PFSK-1 (cell line): Measurements from ENCODE around the gene IGLL5.

Source experiments
- FOXP2 ChIP-seq: optimal IDR thresholded peaks from 2 replicates; pipeline ENCODE3; 2011; ENCODE audit warnings: borderline replicate concordance, control low read depth, inconsistent platforms; ENCODE audit not compliant: insufficient read depth; ENCODE audit errors: extremely low read length, extremely low read depth
- POLR2AphosphoS5 ChIP-seq: IDR thresholded peaks from 2 replicates; pipeline ENCODE4 v1.6.1; 2012; ENCODE audit warnings: low read depth, mild to moderate bottlenecking, control low read depth, low read length, moderate library complexity
- SIN3A ChIP-seq: IDR thresholded peaks from 2 replicates; pipeline ENCODE4 v1.6.1; 2012; ENCODE audit warnings: mild to moderate bottlenecking, low read length, moderate library complexity, borderline replicate concordance; ENCODE audit not compliant: insufficient read depth
- TAF1 ChIP-seq: IDR thresholded peaks from 2 replicates; pipeline ENCODE4 v1.6.1; 2012; ENCODE audit warnings: low read length, control low read depth, borderline replicate concordance; ENCODE audit not compliant: insufficient read depth
- TF ChIP-seq, protein P1 (sequence below), 2 experiments: IDR thresholded peaks; 2 replicates each; pipeline versions ENCODE4 v1.6.1 to v1.8.0; 2011 to 2012; ENCODE audit warnings: low read depth in 2 of 2, low read length in 2 of 2, control low read depth in 1 of 2, inconsistent platforms in 1 of 2, mild to moderate bottlenecking in 1 of 2, moderate library complexity in 1 of 2; ENCODE audit not compliant: insufficient read depth in 1 of 2

DNA sequence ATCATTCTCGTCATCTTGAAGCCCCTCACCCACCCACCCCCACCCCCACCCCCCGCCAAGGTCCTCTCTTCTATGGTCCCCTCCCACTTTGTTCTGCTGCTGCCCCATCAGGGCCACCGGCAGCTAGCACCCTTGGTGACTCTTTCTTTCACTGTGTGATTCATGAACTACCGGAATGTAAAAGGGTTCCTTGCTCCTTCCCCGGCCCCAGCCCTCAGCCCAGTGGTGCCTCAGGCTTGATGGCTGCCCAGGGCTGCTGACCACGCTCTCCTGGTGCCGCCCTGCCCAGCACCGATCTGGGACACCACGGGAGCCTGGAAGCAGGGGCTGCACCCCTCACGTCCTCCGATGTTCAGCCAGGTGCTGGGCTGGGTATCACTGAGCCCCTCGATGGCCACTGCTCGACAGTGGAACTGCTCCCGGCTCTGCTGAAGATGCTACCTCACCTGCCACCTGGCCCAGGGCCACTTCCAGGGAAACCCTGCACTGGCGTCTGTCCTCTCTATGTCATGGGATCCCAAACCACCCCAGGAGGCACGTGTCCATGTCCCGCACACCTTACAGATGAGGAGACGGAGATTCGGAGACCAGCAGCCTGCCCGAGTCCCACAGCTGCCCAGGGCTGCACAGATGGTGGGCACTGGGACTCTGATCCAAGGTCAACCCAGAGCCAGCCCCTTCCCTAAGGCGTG lies 39.7 kb downstream of the IGLL5 start:
- no peak for TF ChIP-seq TAF1
- no peak for TF ChIP-seq SIN3A
- no peak for TF ChIP-seq POLR2AphosphoS5
- no peak for TF ChIP-seq FOXP2
- TF ChIP-seq, protein P1, sequence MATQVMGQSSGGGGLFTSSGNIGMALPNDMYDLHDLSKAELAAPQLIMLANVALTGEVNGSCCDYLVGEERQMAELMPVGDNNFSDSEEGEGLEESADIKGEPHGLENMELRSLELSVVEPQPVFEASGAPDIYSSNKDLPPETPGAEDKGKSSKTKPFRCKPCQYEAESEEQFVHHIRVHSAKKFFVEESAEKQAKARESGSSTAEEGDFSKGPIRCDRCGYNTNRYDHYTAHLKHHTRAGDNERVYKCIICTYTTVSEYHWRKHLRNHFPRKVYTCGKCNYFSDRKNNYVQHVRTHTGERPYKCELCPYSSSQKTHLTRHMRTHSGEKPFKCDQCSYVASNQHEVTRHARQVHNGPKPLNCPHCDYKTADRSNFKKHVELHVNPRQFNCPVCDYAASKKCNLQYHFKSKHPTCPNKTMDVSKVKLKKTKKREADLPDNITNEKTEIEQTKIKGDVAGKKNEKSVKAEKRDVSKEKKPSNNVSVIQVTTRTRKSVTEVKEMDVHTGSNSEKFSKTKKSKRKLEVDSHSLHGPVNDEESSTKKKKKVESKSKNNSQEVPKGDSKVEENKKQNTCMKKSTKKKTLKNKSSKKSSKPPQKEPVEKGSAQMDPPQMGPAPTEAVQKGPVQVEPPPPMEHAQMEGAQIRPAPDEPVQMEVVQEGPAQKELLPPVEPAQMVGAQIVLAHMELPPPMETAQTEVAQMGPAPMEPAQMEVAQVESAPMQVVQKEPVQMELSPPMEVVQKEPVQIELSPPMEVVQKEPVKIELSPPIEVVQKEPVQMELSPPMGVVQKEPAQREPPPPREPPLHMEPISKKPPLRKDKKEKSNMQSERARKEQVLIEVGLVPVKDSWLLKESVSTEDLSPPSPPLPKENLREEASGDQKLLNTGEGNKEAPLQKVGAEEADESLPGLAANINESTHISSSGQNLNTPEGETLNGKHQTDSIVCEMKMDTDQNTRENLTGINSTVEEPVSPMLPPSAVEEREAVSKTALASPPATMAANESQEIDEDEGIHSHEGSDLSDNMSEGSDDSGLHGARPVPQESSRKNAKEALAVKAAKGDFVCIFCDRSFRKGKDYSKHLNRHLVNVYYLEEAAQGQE (IDR thresholded peaks at IDR 0.05; ENCODE audit: insufficient read depth in 1 of 2, low read depth in 2 of 2, low read length in 2 of 2) = no peak
